DND-41 (cell line): ENCODE data around the gene THBS4.

Experiments
- ATAC-seq: fragments of 200-7000 bp; cut with Tn5 transposase; 3 replicates; pipeline ENCODE4 v1.9.1; 2021; ENCODE audit warnings: low read depth; ENCODE audit not compliant: insufficient read depth
- DNase-seq: peaks from one replicate; pipeline ENCODE4 v3.0.0-alpha.2; 2020
- H2AFZ ChIP-seq: 2 replicates; pipeline ENCODE4 v1.6.0; 2012; ENCODE audit warnings: low read depth, low read length
- H3K27ac ChIP-seq: 2 replicates; pipeline ENCODE4 v1.5.1; 2012; ENCODE audit warnings: low read length, inconsistent platforms
- H3K27me3 ChIP-seq: fragments of 200-600 bp; sonication (generic); 2 replicates; pipeline ENCODE4 v1.6.0; 2012; ENCODE audit warnings: low read length, mild to moderate bottlenecking, inconsistent platforms; ENCODE audit not compliant: insufficient read depth, poor library complexity
- H3K36me3 ChIP-seq: 2 replicates; pipeline ENCODE4 v1.5.1; 2012; ENCODE audit warnings: low read length, inconsistent platforms; ENCODE audit not compliant: insufficient read depth
- H3K4me1 ChIP-seq: 2 replicates; pipeline ENCODE4 v1.5.1; 2012; ENCODE audit warnings: mild to moderate bottlenecking, low read length; ENCODE audit not compliant: insufficient read depth
- H3K4me2 ChIP-seq: 2 replicates; pipeline ENCODE4 v1.6.0; 2012; ENCODE audit warnings: mild to moderate bottlenecking, moderate library complexity, low read length, inconsistent platforms; ENCODE audit not compliant: insufficient read depth
- H3K4me3 ChIP-seq, 2 experiments: fragments of 200-600 bp in 1 of 2; shearing (Covaris generic) in 1 of 2; 2 replicates each; pipeline ENCODE4 v1.5.1; 2012 to 2016; ENCODE audit warnings: inconsistent platforms in 2 of 2, low read length in 2 of 2, mild to moderate bottlenecking in 2 of 2, low read depth in 1 of 2, moderate library complexity in 1 of 2
- H3K79me2 ChIP-seq: 2 replicates; pipeline ENCODE4 v1.6.0; 2012; ENCODE audit warnings: low read length, inconsistent platforms; ENCODE audit not compliant: insufficient read depth
- H3K9ac ChIP-seq: 2 replicates; pipeline ENCODE4 v1.6.0; 2012; ENCODE audit warnings: low read depth, mild to moderate bottlenecking, inconsistent platforms, low read length, moderate library complexity
- H3K9me3 ChIP-seq: 2 replicates; pipeline ENCODE4 v1.5.1; 2012; ENCODE audit warnings: low read length, moderate library complexity, mild to moderate bottlenecking, inconsistent platforms; ENCODE audit not compliant: insufficient read depth, severe bottlenecking
- H4K20me1 ChIP-seq: 2 replicates; pipeline ENCODE4 v1.6.0; 2012; ENCODE audit warnings: low read length; ENCODE audit not compliant: insufficient read depth
- EZH2 ChIP-seq: IDR thresholded peaks from 3 replicates; pipeline ENCODE4 v1.6.1; 2012; ENCODE audit warnings: borderline replicate concordance, low read depth, mild to moderate bottlenecking, moderate library complexity, low read length, inconsistent platforms; ENCODE audit not compliant: severe bottlenecking
- TF ChIP-seq, protein P1 (sequence below): IDR thresholded peaks from 2 replicates; pipeline ENCODE4 v1.5.1; 2012; ENCODE audit warnings: borderline replicate concordance, low read length, moderate library complexity, mild to moderate bottlenecking; ENCODE audit not compliant: poor library complexity, severe bottlenecking; ENCODE audit errors: extremely low read depth

THBS4 gene

DNA sequence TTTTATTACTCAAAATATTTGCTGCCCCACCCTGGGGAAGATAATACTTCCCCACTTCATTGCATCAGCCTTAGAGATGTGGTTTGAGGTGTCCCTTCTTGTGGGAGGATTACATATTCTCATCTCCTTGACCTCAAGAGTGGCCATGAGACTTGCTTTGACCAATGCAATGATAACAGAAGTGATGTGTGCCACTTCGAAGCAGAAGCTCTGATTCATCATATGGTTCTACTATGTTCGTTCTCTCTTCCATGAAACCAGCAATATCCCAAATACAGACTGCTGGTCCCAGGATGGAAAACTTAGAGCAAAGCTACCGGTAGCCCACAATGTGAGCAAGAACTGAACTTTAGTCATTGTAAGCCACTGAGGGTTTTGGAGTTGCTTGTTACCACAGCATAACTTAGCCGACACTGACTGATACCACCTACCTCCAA is 92.0 kb downstream of the THBS4 start:
- no peak for TF ChIP-seq EZH2
- TF ChIP-seq, protein P1, sequence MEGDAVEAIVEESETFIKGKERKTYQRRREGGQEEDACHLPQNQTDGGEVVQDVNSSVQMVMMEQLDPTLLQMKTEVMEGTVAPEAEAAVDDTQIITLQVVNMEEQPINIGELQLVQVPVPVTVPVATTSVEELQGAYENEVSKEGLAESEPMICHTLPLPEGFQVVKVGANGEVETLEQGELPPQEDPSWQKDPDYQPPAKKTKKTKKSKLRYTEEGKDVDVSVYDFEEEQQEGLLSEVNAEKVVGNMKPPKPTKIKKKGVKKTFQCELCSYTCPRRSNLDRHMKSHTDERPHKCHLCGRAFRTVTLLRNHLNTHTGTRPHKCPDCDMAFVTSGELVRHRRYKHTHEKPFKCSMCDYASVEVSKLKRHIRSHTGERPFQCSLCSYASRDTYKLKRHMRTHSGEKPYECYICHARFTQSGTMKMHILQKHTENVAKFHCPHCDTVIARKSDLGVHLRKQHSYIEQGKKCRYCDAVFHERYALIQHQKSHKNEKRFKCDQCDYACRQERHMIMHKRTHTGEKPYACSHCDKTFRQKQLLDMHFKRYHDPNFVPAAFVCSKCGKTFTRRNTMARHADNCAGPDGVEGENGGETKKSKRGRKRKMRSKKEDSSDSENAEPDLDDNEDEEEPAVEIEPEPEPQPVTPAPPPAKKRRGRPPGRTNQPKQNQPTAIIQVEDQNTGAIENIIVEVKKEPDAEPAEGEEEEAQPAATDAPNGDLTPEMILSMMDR: no peak
- Histone ChIP-seq H4K20me1 (no peaks in the 10 kb centered on the region), H3K27me3 (no peaks in the 10 kb centered on the region), H3K36me3 (no peaks in the 10 kb centered on the region), H3K4me3 (no peak overlapping the region), H2AFZ (no peak overlapping the region), H3K4me1 (no peaks in the 10 kb centered on the region), H3K4me2 (no peak overlapping the region), H3K27ac (no peak overlapping the region), H3K79me2 (no peaks in the 10 kb centered on the region), H3K9me3 (no peaks in the 10 kb centered on the region), H3K9ac (no peak overlapping the region)
- DNase-seq (no peak), ATAC-seq (no peak)

DNA sequence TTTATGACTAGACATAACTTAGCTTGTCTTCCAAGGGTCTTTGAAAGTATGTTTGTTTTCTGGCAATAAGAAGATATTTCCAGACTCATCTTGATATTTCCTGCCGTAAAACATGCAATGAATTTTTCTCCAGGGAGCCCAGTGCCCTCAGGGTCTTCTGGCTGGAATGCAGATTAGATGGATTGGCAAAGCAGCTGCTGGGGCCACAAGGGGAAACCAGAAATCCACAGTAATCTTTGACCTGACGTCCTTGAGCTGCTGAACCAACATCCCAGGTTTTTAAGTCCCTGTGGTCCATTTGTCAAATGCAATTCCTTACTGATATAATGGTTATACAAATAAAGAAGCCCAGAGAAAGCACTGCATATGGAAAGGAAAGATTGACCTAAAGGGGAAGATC is 93.0 kb downstream of the THBS4 start:
- TF ChIP-seq, protein P1: no peak
- TF ChIP-seq EZH2: no peak
- Histone ChIP-seq H2AFZ (no peak overlapping the region), H3K36me3 (no peaks in the 10 kb centered on the region), H3K9me3 (no peaks in the 10 kb centered on the region), H4K20me1 (no peaks in the 10 kb centered on the region), H3K79me2 (no peaks in the 10 kb centered on the region), H3K27me3 (no peaks in the 10 kb centered on the region), H3K4me2 (no peak overlapping the region), H3K4me1 (no peaks in the 10 kb centered on the region), H3K27ac (no peak overlapping the region), H3K9ac (no peak overlapping the region), H3K4me3 (no peak overlapping the region)
- ATAC-seq (no peak), DNase-seq (no peak)

DNA sequence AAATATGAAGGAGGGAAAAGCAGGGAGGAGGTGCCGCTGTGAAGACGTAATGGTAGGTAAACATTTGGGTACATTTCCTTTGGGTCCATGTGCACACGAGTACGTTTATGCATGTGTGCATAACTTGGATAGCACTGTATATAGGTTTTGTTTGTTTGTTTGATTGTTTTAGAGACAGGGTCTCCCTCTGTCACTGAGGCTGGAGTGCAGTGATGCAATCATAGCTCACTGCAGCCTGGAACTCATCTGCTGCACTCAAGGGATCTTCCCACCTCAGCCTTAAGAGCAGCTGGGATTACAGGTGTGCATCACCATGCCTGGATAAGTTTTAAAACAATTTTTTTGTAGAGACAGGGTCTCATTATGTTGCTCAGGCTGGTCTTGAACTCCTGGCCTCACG is 94.0 kb downstream of the THBS4 start:
- Histone ChIP-seq H3K4me2 (no peak overlapping the region), H3K79me2 (no peaks in the 10 kb centered on the region), H3K4me3 (no peak overlapping the region), H3K36me3 (no peaks in the 10 kb centered on the region), H3K9ac (no peak overlapping the region), H3K27ac (no peak overlapping the region), H3K4me1 (no peaks in the 10 kb centered on the region), H4K20me1 (no peaks in the 10 kb centered on the region), H3K27me3 (no peaks in the 10 kb centered on the region), H3K9me3 (no peaks in the 10 kb centered on the region), H2AFZ (no peak overlapping the region)
- ATAC-seq (no peak), DNase-seq (no peak)
- TF ChIP-seq, protein P1: no peak
- no peak for TF ChIP-seq EZH2
